Psoas muscle (tissue), 8 donors: ENCODE measurements around the gene CD247. TPM values are rescaled to one million over a fixed set of nuclear protein-coding genes. Genes with fewer than 3 reads are reported as not detected.

Experiments used
- ATAC-seq, 4 donors: fragments of 200-7000 bp; cut with Tn5 transposase; one replicate each; pipeline ENCODE4 v1.9.1; 2020; ENCODE audit warnings: moderate library complexity in 3 of 4, mild to moderate bottlenecking in 2 of 4
- DNase-seq, 2 donors: peaks; one replicate each; pipeline ENCODE4 v3.0.0-alpha.2; 2020
- H3K27ac ChIP-seq: fragments of 200-600 bp; one replicate; pipeline ENCODE4 v1.8.0; 2022
- H3K27me3 ChIP-seq, 3 donors: fragments of 200-600 bp in 1 of 3; one replicate each; pipeline versions ENCODE4 v1.6.1 to v1.8.0; 2013 to 2022; ENCODE audit warnings: low read length in 2 of 3, mild to moderate bottlenecking in 2 of 3, moderate library complexity in 1 of 3; ENCODE audit not compliant: insufficient read depth in 3 of 3
- H3K36me3 ChIP-seq, 2 donors: fragments of 200-600 bp in 1 of 2; one replicate each; pipeline versions ENCODE4 v1.6.1 to v1.8.0; 2013 to 2022; ENCODE audit warnings: low read depth in 1 of 2, mild to moderate bottlenecking in 1 of 2, moderate library complexity in 1 of 2; ENCODE audit not compliant: insufficient read depth in 1 of 2
- H3K4me1 ChIP-seq: fragments of 200-600 bp; one replicate; pipeline ENCODE4 v1.8.0; 2022
- H3K4me3 ChIP-seq: fragments of 200-600 bp; one replicate; pipeline ENCODE4 v1.8.0; 2022; ENCODE audit warnings: mild to moderate bottlenecking
- H3K9me3 ChIP-seq: fragments of 200-600 bp; one replicate; pipeline ENCODE4 v1.8.0; 2022
- WGBS, 3 donors: extraction: QIAGEN DNeasy Blood & Tissue Kit; methylation state at CpG; one replicate each; pipeline versions ENCODE4 v1.1.6 to v1.1.7; 2013; 5-methylcytosine and 5-hydroxymethylcytosine counted together
- intact Hi-C, 2 donors: fragments of 100-400 bp; cut with DNase I; formaldehyde crosslinking; loops; one replicate each; pipeline versions ENCODE4 v1.11.0 to v1.14.2; 2022
- polyA plus RNA-seq, 3 donors: library from polyadenylated mRNA; stranded (reverse); fragments of 200-250 nt; gene quantifications; one replicate each; pipeline ENCODE4 v1.2.3, GENCODE V29; 2013
- total RNA-seq, 4 donors: library from RNA; stranded (reverse); fragmentation: NEBNext Ultra II Directional in 2 of 4; extraction: Animal tissue kit (Norgen Biotek cat#: 25700) in 2 of 4; gene quantifications; one replicate each; pipeline versions ENCODE4 v1.2.1 to v1.2.4, GENCODE V29; 2021 to 2023
- TF ChIP-seq, protein P1 (sequence below): fragments of 200-600 bp; IDR thresholded peaks from one replicate; pipeline ENCODE4 v1.8.0; 2022; ENCODE audit warnings: antibody characterized with exemption
- donor health status: healthy with polysubstance abuse.
- donor health status: DM: no; HTN: no; CAD: no; lungs with moderate emphysema.
- donor health status: Bipolar disorder and iron deficiency.
- donor health status: healthy.
- donor health status: DM: yes; HTN: yes; CAD: no.
- donor health status: DM: no; HTN: no; CAD: no.
- donor health status: DM: no; HTN: no; CAD: no.
- donor health status: DM: yes; HTN: yes; CAD: no.

CD247 gene
- total and polyA plus RNA-seq, 7 donors = 0.18 to 1.9 (median 0.65) TPM

DNA sequence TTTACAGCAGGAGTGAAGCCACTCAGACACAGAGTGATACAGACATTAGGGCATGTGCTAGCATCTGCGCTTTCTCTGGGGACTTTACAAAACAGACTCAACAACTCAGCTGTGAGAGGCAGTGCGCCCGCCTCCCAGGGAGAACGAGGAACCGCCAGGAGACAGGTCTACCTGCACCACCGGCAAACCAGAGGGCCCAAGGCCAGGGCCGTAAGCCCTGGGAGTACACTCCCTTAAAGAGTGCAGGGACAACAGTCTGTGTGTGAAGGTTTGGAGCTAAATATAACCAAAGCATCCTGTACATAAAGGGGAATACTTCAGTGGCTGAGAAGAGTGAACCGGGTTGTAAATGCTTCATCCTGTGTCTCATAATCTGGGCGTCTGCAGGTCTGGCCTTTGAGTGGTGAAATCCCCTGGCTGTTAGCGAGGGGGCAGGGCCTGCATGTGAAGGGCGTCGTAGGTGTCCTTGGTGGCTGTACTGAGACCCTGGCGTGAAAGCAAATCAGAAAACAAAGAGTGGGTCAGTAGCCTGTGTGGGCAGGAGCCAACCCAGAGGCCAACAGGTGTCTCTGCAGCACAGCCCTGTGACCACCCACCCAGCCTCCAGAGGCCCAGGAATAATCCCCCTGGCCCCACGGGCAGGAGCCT, 86.9 kb downstream of the CD247 start:
- H3K4me3 ChIP-seq = no peak overlapping the region
- H3K36me3 ChIP-seq = no peaks in the 10 kb centered on the region
- no peaks in the 10 kb centered on the region for H3K27me3 ChIP-seq
- WGBS, 3 donors = 85 to 89% (median 87%) methylated on average over 14 of the region's 14 CpGs
- intact Hi-C loops = no loop called here
- ATAC-seq = no peak
- TF ChIP-seq, protein P1, sequence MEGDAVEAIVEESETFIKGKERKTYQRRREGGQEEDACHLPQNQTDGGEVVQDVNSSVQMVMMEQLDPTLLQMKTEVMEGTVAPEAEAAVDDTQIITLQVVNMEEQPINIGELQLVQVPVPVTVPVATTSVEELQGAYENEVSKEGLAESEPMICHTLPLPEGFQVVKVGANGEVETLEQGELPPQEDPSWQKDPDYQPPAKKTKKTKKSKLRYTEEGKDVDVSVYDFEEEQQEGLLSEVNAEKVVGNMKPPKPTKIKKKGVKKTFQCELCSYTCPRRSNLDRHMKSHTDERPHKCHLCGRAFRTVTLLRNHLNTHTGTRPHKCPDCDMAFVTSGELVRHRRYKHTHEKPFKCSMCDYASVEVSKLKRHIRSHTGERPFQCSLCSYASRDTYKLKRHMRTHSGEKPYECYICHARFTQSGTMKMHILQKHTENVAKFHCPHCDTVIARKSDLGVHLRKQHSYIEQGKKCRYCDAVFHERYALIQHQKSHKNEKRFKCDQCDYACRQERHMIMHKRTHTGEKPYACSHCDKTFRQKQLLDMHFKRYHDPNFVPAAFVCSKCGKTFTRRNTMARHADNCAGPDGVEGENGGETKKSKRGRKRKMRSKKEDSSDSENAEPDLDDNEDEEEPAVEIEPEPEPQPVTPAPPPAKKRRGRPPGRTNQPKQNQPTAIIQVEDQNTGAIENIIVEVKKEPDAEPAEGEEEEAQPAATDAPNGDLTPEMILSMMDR = no peak
- DNase-seq = no peak
- no peak overlapping the region for H3K27ac ChIP-seq
- H3K9me3 ChIP-seq = no peaks in the 10 kb centered on the region
- peaks cover 11% of the 10 kb centered on the region for H3K4me1 ChIP-seq

DNA sequence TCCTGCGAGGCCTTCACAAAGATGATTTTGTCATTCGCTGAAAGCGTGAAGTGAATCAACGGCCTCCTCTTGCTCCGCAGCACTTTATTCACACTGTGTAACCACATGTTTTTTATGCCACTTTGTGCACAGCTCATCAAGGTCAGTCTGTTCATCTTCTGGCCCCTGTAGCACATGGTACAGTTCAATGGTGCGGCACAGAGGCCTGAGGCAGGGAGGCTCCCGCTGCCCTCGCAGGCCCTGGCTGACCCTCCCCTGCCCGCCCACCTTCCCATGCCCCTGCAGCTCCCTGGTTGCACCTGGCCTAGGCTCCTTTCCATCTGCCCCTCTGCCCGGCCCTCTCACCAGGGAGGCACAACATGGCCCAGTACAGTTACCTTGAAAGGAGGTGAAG, 87.5 kb downstream of the CD247 start:
- TF ChIP-seq, protein P1 = no peak
- no peak for ATAC-seq
- Histone ChIP-seq H3K9me3 (no peaks in the 10 kb centered on the region), H3K4me1 (peaks cover 11% of the 10 kb centered on the region), H3K27me3 (no peaks in the 10 kb centered on the region), H3K36me3 (no peaks in the 10 kb centered on the region), H3K27ac (no peak overlapping the region), H3K4me3 (no peak overlapping the region)
- 88 to 95% (median 92%) methylated on average over 10 of the region's 10 CpGs for WGBS, 3 donors
- intact Hi-C loops = no loop called here
- no peak for DNase-seq

DNA sequence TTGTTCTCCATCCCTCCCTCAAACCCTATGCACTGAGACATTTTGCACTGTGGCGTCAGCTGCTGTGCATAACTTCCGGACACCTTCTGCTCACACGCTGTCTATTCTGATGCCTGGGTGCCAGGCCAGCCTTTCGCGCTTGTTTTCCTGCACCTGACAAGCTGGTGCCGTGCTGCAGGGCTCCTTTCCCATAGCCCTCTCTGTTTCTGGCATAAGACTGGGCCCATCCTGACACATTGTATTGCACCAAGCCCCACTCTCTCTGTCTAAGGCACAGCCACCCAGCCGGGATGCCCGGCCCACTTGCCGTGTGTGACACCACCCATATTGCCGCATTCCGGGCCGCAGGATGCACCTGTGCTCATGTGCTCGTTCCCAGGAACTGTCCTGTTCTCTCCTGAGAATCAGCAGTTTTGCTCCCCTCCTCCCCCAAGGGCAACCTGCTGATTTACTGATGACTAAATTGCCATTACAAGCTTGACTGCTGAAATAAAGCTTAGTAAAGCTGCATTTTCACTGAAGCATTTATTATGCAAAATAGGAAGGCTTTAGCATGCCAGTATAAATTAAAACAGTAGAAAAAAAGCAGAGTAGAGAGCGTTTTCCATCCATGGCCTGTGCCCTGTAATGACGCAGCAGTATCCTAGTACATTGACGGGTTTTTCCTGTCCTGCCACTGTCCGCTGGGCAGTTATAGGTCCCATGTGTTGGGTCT, 88.0 kb downstream of the CD247 start:
- intact Hi-C loops = no loop called here
- ATAC-seq (no peak), DNase-seq (no peak)
- Histone ChIP-seq H3K36me3 (no peaks in the 10 kb centered on the region), H3K4me3 (no peak overlapping the region), H3K27ac (no peak overlapping the region), H3K9me3 (no peaks in the 10 kb centered on the region), H3K4me1 (peaks cover 11% of the 10 kb centered on the region), H3K27me3 (no peaks in the 10 kb centered on the region)
- TF ChIP-seq, protein P1 = no peak
- 81 to 89% (median 83%) methylated on average over 17 of the region's 17 CpGs for WGBS, 3 donors

DNA sequence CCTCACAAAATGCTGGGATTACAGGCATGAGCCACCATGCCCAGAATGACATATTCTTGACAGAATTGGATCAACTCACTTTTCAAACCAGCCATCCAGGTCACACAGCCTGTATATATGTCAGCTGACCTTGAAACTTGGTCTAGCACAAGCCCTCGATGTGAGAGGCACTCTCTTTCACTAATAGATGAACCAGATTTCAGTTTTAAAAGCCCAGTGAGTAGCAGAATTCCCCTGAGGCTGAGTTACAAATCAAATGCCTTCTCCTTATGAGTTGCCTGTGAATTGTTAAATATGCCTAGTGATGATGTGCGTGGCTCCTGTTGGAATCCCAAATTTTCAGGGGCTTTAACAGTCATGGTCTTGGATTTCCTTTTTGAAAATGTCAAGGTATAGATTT, 88.7 kb downstream of the CD247 start:
- Histone ChIP-seq H3K36me3 (no peaks in the 10 kb centered on the region), H3K27ac (no peak overlapping the region), H3K4me1 (peaks cover 11% of the 10 kb centered on the region), H3K4me3 (no peak overlapping the region), H3K9me3 (no peaks in the 10 kb centered on the region), H3K27me3 (no peaks in the 10 kb centered on the region)
- intact Hi-C loops = no loop called here
- ATAC-seq (no peak), DNase-seq (no peak)
- TF ChIP-seq, protein P1 = no peak
- 50 to 60% (median 53%) methylated on average over 2 of the region's 2 CpGs for WGBS, 3 donors
